ENCODE measurements around the gene FFAR2. TPM values are rescaled to one million over a fixed set of nuclear protein-coding genes. Genes with fewer than 3 reads are reported as not detected.
A peak's percentile ranks its signal among the peaks of the same experiment; 100 is the strongest.

Gene FFAR2
- total and polyA plus RNA-seq, 9 of the 15 experiments (the other 6 are each of a cell fraction or from before 2014, with no cell fraction given), result not detected

GRCh38 chr19:35488677-35489076 lies 40.6 kb downstream of the FFAR2 start (continued):
- TF ChIP-seq USF1 (CRISPR knock-in tag; IDR thresholded peaks at IDR 0.05) (peak; percentile 46; the same call in 1 of the 2 replicates), SRSF3 (IDR thresholded peaks at IDR 0.05; ENCODE audit: insufficient read depth, low read length) (no peak), ATF2 (CRISPR knock-in tag; IDR thresholded peaks at IDR 0.05) (no peak), TFE3 (CRISPR knock-in tag; IDR thresholded peaks at IDR 0.05) (peak; percentile 79), HINFP (tag; conservative IDR thresholded peaks at IDR 0.05; ENCODE audit: low read depth) (no peak), ZNF75A (CRISPR knock-in tag; IDR thresholded peaks at IDR 0.05) (no peak), FIP1L1 (IDR thresholded peaks at IDR 0.05; ENCODE audit: low read depth, low read length, poor library complexity, severe bottlenecking) (no peak), ATF1 (CRISPR knock-in tag; IDR thresholded peaks at IDR 0.05) (no peak), ATF1 (tag; IDR thresholded peaks at IDR 0.05) (no peak), MBD1 (CRISPR knock-in tag; IDR thresholded peaks at IDR 0.05) (no peak), CBFA2T2 (conservative IDR thresholded peaks at IDR 0.05) (peak; percentile 25; the same call in 1 of the 2 replicates), C11orf30 (IDR thresholded peaks at IDR 0.05; ENCODE audit: low read depth) (no peak), NFXL1 (CRISPR knock-in tag; IDR thresholded peaks at IDR 0.05) (no peak), HEY1 (CRISPR knock-in tag; IDR thresholded peaks at IDR 0.05; ENCODE audit: borderline replicate concordance) (no peak), ZNF174 (CRISPR knock-in tag; IDR thresholded peaks at IDR 0.05) (no peak), POLR3A (IDR thresholded peaks at IDR 0.05; ENCODE audit: borderline replicate concordance, extremely low read depth, insufficient read depth, insufficient read length) (no peak), SNAPC5 (CRISPR knock-in tag; IDR thresholded peaks at IDR 0.05) (no peak), HNRNPUL1 (IDR thresholded peaks at IDR 0.05; ENCODE audit: low read length) (no peak)
